WTC11 (cell line): Measurements from ENCODE around the gene SLIT3. TPM values are rescaled to one million over a fixed set of nuclear protein-coding genes. Genes with fewer than 3 reads are reported as not detected.

ENCODE experiments used
- ATAC-seq: fragments of 200-7000 bp; cut with Tn5 transposase; 2 replicates; pipeline ENCODE4 v1.10.0; 2021; ENCODE audit warnings: mild to moderate bottlenecking, moderate library complexity
- CTCF ChIA-PET: fragments of 300-600 bp; sonication (Branson Sonifier 250); formaldehyde crosslinking; loops from one replicate; lab custom pipeline; 2021; ENCODE audit warnings: antibody characterized with exemption; lab: Charles Lee
- POLR2A ChIA-PET: fragments of 350-600 bp; sonication (Branson Sonifier 250); formaldehyde crosslinking; loops from one replicate; lab custom pipeline; 2021; ENCODE audit warnings: antibody characterized with exemption; lab: Charles Lee
- DNase-seq: peaks from one replicate; pipeline ENCODE4 v3.0.0; 2021; ENCODE audit warnings: low spot score
- H3K27ac Mint-ChIP-seq: 2 replicates; pipeline ENCODE4 v1.8.0; 2021; ENCODE audit warnings: mixed read lengths
- H3K27me3 Mint-ChIP-seq: 2 replicates; pipeline ENCODE4 v1.8.0; 2021; ENCODE audit warnings: low read depth, mild to moderate bottlenecking, moderate library complexity, mixed read lengths
- H3K36me3 Mint-ChIP-seq: 2 replicates; pipeline ENCODE4 v1.8.0; 2021; ENCODE audit warnings: mixed read lengths
- H3K4me1 Mint-ChIP-seq: 2 replicates; pipeline ENCODE4 v1.8.0; 2022; ENCODE audit warnings: mixed read lengths
- H3K4me3 Mint-ChIP-seq: 2 replicates; pipeline ENCODE4 v1.8.0; 2021; ENCODE audit warnings: mild to moderate bottlenecking, moderate library complexity, mixed read lengths
- H3K9me3 Mint-ChIP-seq: 2 replicates; pipeline ENCODE4 v1.8.0; 2021; ENCODE audit warnings: mixed read lengths
- EMX1 ChIP-seq: fragments of 250-450 bp; sonication (Bioruptor Pico); IDR thresholded peaks from 2 replicates; pipeline ENCODE4 v1.8.0; 2021; ENCODE audit warnings: mild to moderate bottlenecking
- IRF2 ChIP-seq: sonication (generic); formaldehyde crosslinking; IDR thresholded peaks from 2 replicates; pipeline ENCODE4 v1.8.0; 2022; ENCODE audit warnings: low read depth, missing genetic modification reagents, borderline replicate concordance
- JUN ChIP-seq: sonication (generic); formaldehyde crosslinking; IDR thresholded peaks from 2 replicates; pipeline ENCODE4 v1.8.0; 2023; ENCODE audit warnings: mild to moderate bottlenecking, missing genetic modification reagents
- MYBL2 ChIP-seq: sonication (generic); formaldehyde crosslinking; IDR thresholded peaks from 2 replicates; pipeline ENCODE4 v1.8.1; 2023; ENCODE audit warnings: mild to moderate bottlenecking, moderate library complexity, missing genetic modification reagents
- OVOL2 ChIP-seq: fragments of 250-450 bp; sonication (Bioruptor Pico); IDR thresholded peaks from 2 replicates; pipeline ENCODE4 v1.9.0; 2021; ENCODE audit warnings: mild to moderate bottlenecking, borderline replicate concordance
- SP1 ChIP-seq: sonication (generic); formaldehyde crosslinking; conservative IDR thresholded peaks from 2 replicates; pipeline ENCODE4 v1.8.1; 2022; ENCODE audit warnings: missing genetic modification reagents
- TEAD1 ChIP-seq: sonication (generic); formaldehyde crosslinking; IDR thresholded peaks from 2 replicates; pipeline ENCODE4 v1.8.0; 2022; ENCODE audit warnings: mild to moderate bottlenecking, missing genetic modification reagents
- TP53 ChIP-seq: sonication (generic); formaldehyde crosslinking; IDR thresholded peaks from 2 replicates; pipeline ENCODE4 v1.8.1; 2023; ENCODE audit warnings: mild to moderate bottlenecking, missing genetic modification reagents
- ZNF232 ChIP-seq: sonication (generic); formaldehyde crosslinking; IDR thresholded peaks from 2 replicates; pipeline ENCODE4 v1.8.0; 2022; ENCODE audit warnings: mild to moderate bottlenecking, missing genetic modification reagents
- ZNF396 ChIP-seq: fragments of 250-450 bp; sonication (Bioruptor Pico); IDR thresholded peaks from 2 replicates; pipeline ENCODE4 v1.8.0; 2021; ENCODE audit warnings: mild to moderate bottlenecking, moderate library complexity, borderline replicate concordance
- total RNA-seq: library from RNA; stranded (reverse); gene quantifications from 3 replicates; pipeline ENCODE4 v1.2.3, GENCODE V29; 2021
- TF ChIP-seq, protein P1 (sequence below): sonication (generic); formaldehyde crosslinking; IDR thresholded peaks from 2 replicates; pipeline ENCODE4 v1.8.1; 2023; ENCODE audit warnings: mild to moderate bottlenecking, missing genetic modification reagents
- TF ChIP-seq, protein P2 (sequence below): sonication (generic); formaldehyde crosslinking; IDR thresholded peaks from 2 replicates; pipeline ENCODE4 v1.8.0; 2022; ENCODE audit warnings: missing genetic modification reagents
- TF ChIP-seq, protein P3 (sequence below): fragments of 250-450 bp; sonication (Bioruptor Pico); conservative IDR thresholded peaks from 2 replicates; pipeline ENCODE4 v1.9.0; 2021; ENCODE audit warnings: mild to moderate bottlenecking
- TF ChIP-seq, protein P4 (sequence below): sonication (generic); formaldehyde crosslinking; IDR thresholded peaks from 2 replicates; pipeline ENCODE4 v1.8.0; 2022; ENCODE audit warnings: mild to moderate bottlenecking, missing genetic modification reagents
- TF ChIP-seq, protein P5 (sequence below): fragments of 250-450 bp; sonication (Bioruptor Pico); IDR thresholded peaks from 2 replicates; pipeline ENCODE4 v2.1.2; 2022; ENCODE audit warnings: mild to moderate bottlenecking, moderate library complexity
- TF ChIP-seq, protein P6 (sequence below): fragments of 250-450 bp; sonication (Bioruptor Pico); IDR thresholded peaks from 2 replicates; pipeline ENCODE4 v1.8.0; 2021; ENCODE audit warnings: mild to moderate bottlenecking
- TF ChIP-seq, protein P7 (sequence below): sonication (generic); formaldehyde crosslinking; IDR thresholded peaks from 2 replicates; pipeline ENCODE4 v1.8.1; 2023; ENCODE audit warnings: mild to moderate bottlenecking, missing genetic modification reagents, moderate library complexity

Gene SLIT3
- total RNA-seq, 1 experiment from 2014 or later = 1.9 TPM

DNA sequence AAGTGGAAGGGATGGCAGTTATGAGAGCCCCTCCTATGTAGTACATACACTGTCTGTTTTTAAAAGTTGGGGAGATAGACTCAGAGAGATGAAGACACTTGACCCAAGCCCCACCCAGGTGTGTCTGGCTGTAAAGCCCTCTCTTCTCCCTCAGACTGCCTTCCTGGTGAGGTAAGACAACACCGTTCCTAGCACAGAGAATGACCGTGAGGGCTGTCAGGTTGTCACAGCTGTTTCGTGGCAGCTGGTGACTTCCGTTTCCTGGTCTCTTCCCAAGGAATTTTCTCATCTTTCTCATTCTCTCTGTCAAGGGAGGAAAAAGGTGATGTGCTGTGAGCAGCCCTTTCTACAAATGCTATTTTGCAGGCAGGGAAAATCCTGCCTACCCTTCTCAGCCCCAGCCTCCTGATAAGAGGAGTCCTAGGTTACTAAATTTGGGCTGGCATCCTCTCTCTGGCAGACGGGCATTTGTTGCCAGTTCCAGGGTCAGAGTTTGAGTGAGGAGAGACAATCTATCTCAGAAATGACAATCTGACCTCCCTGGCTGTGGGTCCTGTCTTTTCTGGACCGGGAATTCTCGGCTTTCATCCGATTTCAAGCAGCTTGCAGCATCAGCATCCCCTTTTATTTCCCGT, 458.3 kb downstream of the SLIT3 start:
- H3K36me3 Mint-ChIP-seq = no peaks in the 10 kb centered on the region
- H3K27me3 Mint-ChIP-seq = peaks cover 52% of the 10 kb centered on the region
- H3K27ac Mint-ChIP-seq = no peak overlapping the region
- no peak overlapping the region for H3K4me3 Mint-ChIP-seq
- no peaks in the 10 kb centered on the region for H3K9me3 Mint-ChIP-seq
- POLR2A ChIA-PET = no interaction called here
- CTCF ChIA-PET = interaction anchor here (1.6 kb wide), 1 partner anchor 95 kb away, joined by 3 read pairs; no protein-coding TSS in a partner anchor
- DNase-seq (no peak), ATAC-seq (no peak)
- TF ChIP-seq TEAD1 (CRISPR knock-in tag) = no peak
- TF ChIP-seq, protein P1, sequence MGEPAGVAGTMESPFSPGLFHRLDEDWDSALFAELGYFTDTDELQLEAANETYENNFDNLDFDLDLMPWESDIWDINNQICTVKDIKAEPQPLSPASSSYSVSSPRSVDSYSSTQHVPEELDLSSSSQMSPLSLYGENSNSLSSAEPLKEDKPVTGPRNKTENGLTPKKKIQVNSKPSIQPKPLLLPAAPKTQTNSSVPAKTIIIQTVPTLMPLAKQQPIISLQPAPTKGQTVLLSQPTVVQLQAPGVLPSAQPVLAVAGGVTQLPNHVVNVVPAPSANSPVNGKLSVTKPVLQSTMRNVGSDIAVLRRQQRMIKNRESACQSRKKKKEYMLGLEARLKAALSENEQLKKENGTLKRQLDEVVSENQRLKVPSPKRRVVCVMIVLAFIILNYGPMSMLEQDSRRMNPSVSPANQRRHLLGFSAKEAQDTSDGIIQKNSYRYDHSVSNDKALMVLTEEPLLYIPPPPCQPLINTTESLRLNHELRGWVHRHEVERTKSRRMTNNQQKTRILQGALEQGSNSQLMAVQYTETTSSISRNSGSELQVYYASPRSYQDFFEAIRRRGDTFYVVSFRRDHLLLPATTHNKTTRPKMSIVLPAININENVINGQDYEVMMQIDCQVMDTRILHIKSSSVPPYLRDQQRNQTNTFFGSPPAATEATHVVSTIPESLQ (CRISPR knock-in tag) = no peak
- TF ChIP-seq ZNF232 (CRISPR knock-in tag) = no peak
- TF ChIP-seq, protein P2, sequence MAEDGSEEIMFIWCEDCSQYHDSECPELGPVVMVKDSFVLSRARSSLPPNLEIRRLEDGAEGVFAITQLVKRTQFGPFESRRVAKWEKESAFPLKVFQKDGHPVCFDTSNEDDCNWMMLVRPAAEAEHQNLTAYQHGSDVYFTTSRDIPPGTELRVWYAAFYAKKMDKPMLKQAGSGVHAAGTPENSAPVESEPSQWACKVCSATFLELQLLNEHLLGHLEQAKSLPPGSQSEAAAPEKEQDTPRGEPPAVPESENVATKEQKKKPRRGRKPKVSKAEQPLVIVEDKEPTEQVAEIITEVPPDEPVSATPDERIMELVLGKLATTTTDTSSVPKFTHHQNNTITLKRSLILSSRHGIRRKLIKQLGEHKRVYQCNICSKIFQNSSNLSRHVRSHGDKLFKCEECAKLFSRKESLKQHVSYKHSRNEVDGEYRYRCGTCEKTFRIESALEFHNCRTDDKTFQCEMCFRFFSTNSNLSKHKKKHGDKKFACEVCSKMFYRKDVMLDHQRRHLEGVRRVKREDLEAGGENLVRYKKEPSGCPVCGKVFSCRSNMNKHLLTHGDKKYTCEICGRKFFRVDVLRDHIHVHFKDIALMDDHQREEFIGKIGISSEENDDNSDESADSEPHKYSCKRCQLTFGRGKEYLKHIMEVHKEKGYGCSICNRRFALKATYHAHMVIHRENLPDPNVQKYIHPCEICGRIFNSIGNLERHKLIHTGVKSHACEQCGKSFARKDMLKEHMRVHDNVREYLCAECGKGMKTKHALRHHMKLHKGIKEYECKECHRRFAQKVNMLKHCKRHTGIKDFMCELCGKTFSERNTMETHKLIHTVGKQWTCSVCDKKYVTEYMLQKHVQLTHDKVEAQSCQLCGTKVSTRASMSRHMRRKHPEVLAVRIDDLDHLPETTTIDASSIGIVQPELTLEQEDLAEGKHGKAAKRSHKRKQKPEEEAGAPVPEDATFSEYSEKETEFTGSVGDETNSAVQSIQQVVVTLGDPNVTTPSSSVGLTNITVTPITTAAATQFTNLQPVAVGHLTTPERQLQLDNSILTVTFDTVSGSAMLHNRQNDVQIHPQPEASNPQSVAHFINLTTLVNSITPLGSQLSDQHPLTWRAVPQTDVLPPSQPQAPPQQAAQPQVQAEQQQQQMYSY (CRISPR knock-in tag) = no peak
- no peak for TF ChIP-seq JUN (CRISPR knock-in tag)
- TF ChIP-seq TP53 = no peak
- TF ChIP-seq, protein P3, sequence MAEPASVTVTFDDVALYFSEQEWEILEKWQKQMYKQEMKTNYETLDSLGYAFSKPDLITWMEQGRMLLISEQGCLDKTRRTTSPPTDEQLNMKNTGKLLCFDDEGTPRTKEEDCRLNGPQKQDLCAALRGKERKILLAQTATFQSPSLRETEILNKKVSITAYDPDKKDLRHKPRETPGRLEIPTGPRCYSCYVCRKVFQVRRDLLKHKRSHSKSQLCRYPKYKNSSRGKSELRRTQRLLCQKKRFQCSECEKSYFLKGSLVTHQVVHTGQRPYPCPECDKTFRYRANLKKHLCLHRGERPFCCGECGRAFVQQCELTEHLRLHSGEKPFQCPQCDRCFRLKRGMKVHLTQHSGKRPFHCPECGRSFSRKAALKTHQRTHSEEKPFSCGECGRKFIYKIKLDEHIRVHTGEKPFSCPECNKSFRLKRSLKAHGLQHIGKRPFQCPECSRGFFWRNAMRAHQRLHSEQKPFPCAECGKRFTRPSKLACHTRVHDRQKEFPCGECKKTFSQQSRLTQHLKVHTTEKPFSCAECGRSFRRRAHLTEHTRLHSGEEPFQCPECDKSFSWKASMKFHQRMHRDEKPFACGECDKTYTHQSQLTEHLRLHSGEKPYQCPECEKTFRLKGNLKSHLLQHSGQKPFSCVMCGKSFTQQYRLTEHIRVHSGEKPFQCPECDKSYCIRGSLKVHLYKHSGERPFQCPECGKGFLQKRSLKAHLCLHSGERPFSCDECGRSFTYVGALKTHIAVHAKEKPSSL (CRISPR knock-in tag) = no peak
- TF ChIP-seq, protein P4, sequence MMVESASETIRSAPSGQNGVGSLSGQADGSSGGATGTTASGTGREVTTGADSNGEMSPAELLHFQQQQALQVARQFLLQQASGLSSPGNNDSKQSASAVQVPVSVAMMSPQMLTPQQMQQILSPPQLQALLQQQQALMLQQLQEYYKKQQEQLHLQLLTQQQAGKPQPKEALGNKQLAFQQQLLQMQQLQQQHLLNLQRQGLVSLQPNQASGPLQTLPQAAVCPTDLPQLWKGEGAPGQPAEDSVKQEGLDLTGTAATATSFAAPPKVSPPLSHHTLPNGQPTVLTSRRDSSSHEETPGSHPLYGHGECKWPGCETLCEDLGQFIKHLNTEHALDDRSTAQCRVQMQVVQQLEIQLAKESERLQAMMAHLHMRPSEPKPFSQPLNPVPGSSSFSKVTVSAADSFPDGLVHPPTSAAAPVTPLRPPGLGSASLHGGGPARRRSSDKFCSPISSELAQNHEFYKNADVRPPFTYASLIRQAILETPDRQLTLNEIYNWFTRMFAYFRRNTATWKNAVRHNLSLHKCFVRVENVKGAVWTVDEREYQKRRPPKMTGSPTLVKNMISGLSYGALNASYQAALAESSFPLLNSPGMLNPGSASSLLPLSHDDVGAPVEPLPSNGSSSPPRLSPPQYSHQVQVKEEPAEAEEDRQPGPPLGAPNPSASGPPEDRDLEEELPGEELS (CRISPR knock-in tag) = no peak
- TF ChIP-seq, protein P5, sequence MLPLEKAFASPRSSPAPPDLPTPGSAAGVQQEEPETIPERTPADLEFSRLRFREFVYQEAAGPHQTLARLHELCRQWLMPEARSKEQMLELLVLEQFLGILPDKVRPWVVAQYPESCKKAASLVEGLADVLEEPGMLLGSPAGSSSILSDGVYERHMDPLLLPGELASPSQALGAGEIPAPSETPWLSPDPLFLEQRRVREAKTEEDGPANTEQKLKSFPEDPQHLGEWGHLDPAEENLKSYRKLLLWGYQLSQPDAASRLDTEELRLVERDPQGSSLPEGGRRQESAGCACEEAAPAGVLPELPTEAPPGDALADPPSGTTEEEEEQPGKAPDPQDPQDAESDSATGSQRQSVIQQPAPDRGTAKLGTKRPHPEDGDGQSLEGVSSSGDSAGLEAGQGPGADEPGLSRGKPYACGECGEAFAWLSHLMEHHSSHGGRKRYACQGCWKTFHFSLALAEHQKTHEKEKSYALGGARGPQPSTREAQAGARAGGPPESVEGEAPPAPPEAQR (CRISPR knock-in tag) = no peak
- TF ChIP-seq, protein P6, sequence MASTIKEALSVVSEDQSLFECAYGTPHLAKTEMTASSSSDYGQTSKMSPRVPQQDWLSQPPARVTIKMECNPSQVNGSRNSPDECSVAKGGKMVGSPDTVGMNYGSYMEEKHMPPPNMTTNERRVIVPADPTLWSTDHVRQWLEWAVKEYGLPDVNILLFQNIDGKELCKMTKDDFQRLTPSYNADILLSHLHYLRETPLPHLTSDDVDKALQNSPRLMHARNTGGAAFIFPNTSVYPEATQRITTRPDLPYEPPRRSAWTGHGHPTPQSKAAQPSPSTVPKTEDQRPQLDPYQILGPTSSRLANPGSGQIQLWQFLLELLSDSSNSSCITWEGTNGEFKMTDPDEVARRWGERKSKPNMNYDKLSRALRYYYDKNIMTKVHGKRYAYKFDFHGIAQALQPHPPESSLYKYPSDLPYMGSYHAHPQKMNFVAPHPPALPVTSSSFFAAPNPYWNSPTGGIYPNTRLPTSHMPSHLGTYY = no peak
- TF ChIP-seq, all 79 proteins: peak for 0
- H3K4me1 Mint-ChIP-seq = peaks cover 6% of the 10 kb centered on the region; the same call in 1 of the 2 replicates

DNA sequence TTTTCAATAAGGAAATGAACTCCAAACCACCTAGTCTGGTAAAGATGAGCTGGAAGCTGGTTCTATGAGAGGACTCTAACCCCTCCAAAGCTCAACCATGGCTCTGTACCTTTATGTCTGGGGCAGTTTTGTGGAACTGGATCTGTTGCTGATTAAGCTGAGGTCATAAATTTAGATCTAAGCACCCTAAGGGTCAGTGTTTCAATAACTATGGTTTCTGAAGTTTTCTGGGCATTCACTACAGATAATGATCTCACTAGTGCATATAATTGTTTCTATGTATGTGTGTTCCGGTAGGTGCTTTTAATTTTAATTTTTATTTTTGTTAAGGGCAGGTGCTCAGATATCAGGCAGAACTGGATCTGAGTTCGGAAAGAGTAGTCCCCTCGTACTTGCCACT, 463.1 kb downstream of the SLIT3 start:
- no peaks in the 10 kb centered on the region for H3K9me3 Mint-ChIP-seq
- no peak for DNase-seq
- ChIA-PET CTCF (interaction anchor here (0.8 kb wide), 1 partner anchor 44 kb away, joined by 3 read pairs; no protein-coding TSS in a partner anchor), POLR2A (no interaction called here)
- peaks cover 14% of the 10 kb centered on the region for H3K4me1 Mint-ChIP-seq
- no peak overlapping the region for H3K4me3 Mint-ChIP-seq
- TF ChIP-seq SP1 (CRISPR knock-in tag) (no peak), ZNF396 (CRISPR knock-in tag) (no peak), IRF2 (CRISPR knock-in tag) (no peak), EMX1 (CRISPR knock-in tag) (no peak), MYBL2 (CRISPR knock-in tag) (no peak), OVOL2 (CRISPR knock-in tag) (no peak)
- TF ChIP-seq, protein P7, sequence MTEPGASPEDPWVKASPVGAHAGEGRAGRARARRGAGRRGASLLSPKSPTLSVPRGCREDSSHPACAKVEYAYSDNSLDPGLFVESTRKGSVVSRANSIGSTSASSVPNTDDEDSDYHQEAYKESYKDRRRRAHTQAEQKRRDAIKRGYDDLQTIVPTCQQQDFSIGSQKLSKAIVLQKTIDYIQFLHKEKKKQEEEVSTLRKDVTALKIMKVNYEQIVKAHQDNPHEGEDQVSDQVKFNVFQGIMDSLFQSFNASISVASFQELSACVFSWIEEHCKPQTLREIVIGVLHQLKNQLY = no peak
- TF ChIP-seq, all 79 proteins: peak for 0
- ATAC-seq = no peak
- Mint-ChIP-seq H3K27ac (no peak overlapping the region), H3K36me3 (no peaks in the 10 kb centered on the region), H3K27me3 (peaks cover 89% of the 10 kb centered on the region)
